GM12878 (cell line): ENCODE measurements around the gene PDE6A. TPM values are rescaled to one million over a fixed set of nuclear protein-coding genes. Genes with fewer than 3 reads are reported as not detected.

ENCODE experiments used
- ATAC-seq: fragments of 200-7000 bp; cut with Tn5 transposase; 3 replicates; pipeline ENCODE4 v1.9.1; 2020; ENCODE audit warnings: mild to moderate bottlenecking, moderate library complexity
- BruUV-seq: library from RNA; stranded (reverse); fragments of 400-500 nt; replicated peaks from 2 replicates; lab custom pipeline; 2021; lab: Mats Ljungman, UMichigan
- CTCF ChIA-PET: fragments of 300-600 bp; sonication (Branson Sonifier 250); formaldehyde crosslinking; extraction: SDS; loops from one replicate; lab custom pipeline; 2021; ENCODE audit warnings: inconsistent platforms; lab: Yijun Ruan, JAX
- POLR2A ChIA-PET: fragments of 350-600 bp; formaldehyde crosslinking; extraction: SDS; loops from one replicate; lab custom pipeline; 2021; ENCODE audit warnings: inconsistent platforms; lab: Charles Lee
- RAD21 ChIA-PET: fragments of 300-600 bp; sonication (Branson Sonifier 250); formaldehyde crosslinking; loops from one replicate; lab custom pipeline; 2023; ENCODE audit warnings: antibody characterized with exemption; ENCODE audit not compliant: unreplicated experiment; lab: Charles Lee
- SMC1A ChIA-PET: fragments of 300-600 bp; sonication (Branson Sonifier 250); formaldehyde crosslinking; loops from one replicate; lab custom pipeline; 2023; ENCODE audit not compliant: unreplicated experiment, uncharacterized antibody; lab: Charles Lee
- DNase-seq: peaks from one replicate; pipeline ENCODE4 v3.0.0-alpha.2; 2011; ENCODE audit warnings: low read depth, low spot score
- FAIRE-seq: peaks from 3 replicates; lab custom pipeline; 2011; peaks lifted over from hg19 to GRCh38; lab: Jason Lieb, UNC
- H2AFZ ChIP-seq: 2 replicates; pipeline ENCODE4 v1.6.0; 2011; ENCODE audit warnings: low read depth, low read length, control low read depth; ENCODE audit not compliant: control insufficient read depth
- H3K27ac ChIP-seq: 2 replicates; pipeline ENCODE4 v1.5.1; 2011; ENCODE audit warnings: control low read depth; ENCODE audit not compliant: control insufficient read depth, insufficient read depth
- H3K27me3 ChIP-seq, 2 experiments: replicated peaks in 1 of 2; 2 replicates each; pipeline versions ENCODE4 v1.6.0 to v1.6.1; 2011; ENCODE audit warnings: low read length in 1 of 2; ENCODE audit not compliant: control insufficient read depth in 2 of 2, insufficient read depth in 2 of 2
- H3K36me3 ChIP-seq, 2 experiments: 2 replicates each; pipeline ENCODE4 v1.5.1; 2011; ENCODE audit warnings: low read length in 1 of 2; ENCODE audit not compliant: control insufficient read depth in 2 of 2, insufficient read depth in 2 of 2
- H3K4me1 ChIP-seq: 2 replicates; pipeline ENCODE4 v1.6.1; 2011; ENCODE audit warnings: mild to moderate bottlenecking, low read length, moderate library complexity, mixed read lengths; ENCODE audit not compliant: control insufficient read depth, insufficient read depth
- H3K4me2 ChIP-seq: 2 replicates; pipeline ENCODE4 v1.6.0; 2011; ENCODE audit warnings: control low read depth; ENCODE audit not compliant: control insufficient read depth, insufficient read depth
- H3K4me3 ChIP-seq: fragments of 200-600 bp; sonication (generic); 2 replicates; pipeline ENCODE4 v1.5.1; 2016
- H3K79me2 ChIP-seq: 2 replicates; pipeline ENCODE4 v1.6.0; 2011; ENCODE audit warnings: low read length; ENCODE audit not compliant: control insufficient read depth, insufficient read depth
- H3K9ac ChIP-seq: 2 replicates; pipeline ENCODE4 v1.8.0; 2011; ENCODE audit warnings: low read length, control low read depth, mixed read lengths; ENCODE audit not compliant: control insufficient read depth, insufficient read depth
- H3K9me3 ChIP-seq: replicated peaks from 3 replicates; pipeline ENCODE4 v1.5.1; 2011; ENCODE audit warnings: mild to moderate bottlenecking, low read length; ENCODE audit not compliant: control insufficient read depth, insufficient read depth
- H4K20me1 ChIP-seq: 2 replicates; pipeline ENCODE4 v1.6.0; 2011; ENCODE audit not compliant: control insufficient read depth, insufficient read depth
- ATF3 ChIP-seq: IDR thresholded peaks from 2 replicates; pipeline ENCODE4 v1.6.1; 2011; ENCODE audit warnings: low read depth, mild to moderate bottlenecking, low read length, moderate library complexity, borderline replicate concordance; ENCODE audit errors: extremely low read depth
- CUX1 ChIP-seq: IDR thresholded peaks from 2 replicates; pipeline ENCODE4 v1.6.1; 2012; ENCODE audit warnings: improper control_type of control experiment, low read depth, low read length; ENCODE audit not compliant: insufficient replicate concordance
- ETV6 ChIP-seq, 2 experiments: fragments of 450-650 bp in 1 of 2; IDR thresholded peaks in 1 of 2; conservative IDR thresholded peaks in 1 of 2; 2 replicates each; pipeline ENCODE4 v1.6.1; 2014; ENCODE audit warnings: antibody characterized with exemption in 1 of 2, borderline replicate concordance in 1 of 2, low read depth in 1 of 2, mild to moderate bottlenecking in 1 of 2, moderate library complexity in 1 of 2
- MAX ChIP-seq: IDR thresholded peaks from 2 replicates; pipeline ENCODE4 v1.6.1; 2012; ENCODE audit warnings: low read depth, low read length, improper control_type of control experiment
- RBBP5 ChIP-seq: fragments of 200-600 bp; sonication (generic); conservative IDR thresholded peaks from 2 replicates; pipeline ENCODE4 v1.6.1; 2016
- RELA ChIP-seq: fragments of 450-650 bp; IDR thresholded peaks from 2 replicates; pipeline ENCODE4 v1.8.0; 2014; ENCODE audit warnings: borderline replicate concordance; ENCODE audit not compliant: partially characterized antibody
- WGBS: methylation state at CpG from one replicate; pipeline ENCODE4 v1.1.6; 2016; ENCODE audit warnings: low lambda C conversion rate; ENCODE audit not compliant: insufficient replicate concordance, insufficient coverage; ENCODE audit errors: missing lambda C conversion rate; 5-methylcytosine and 5-hydroxymethylcytosine counted together
- in situ Hi-C: fragments of 300-500 bp; cut with MboI; formaldehyde crosslinking; loops from 9 replicates; pipeline ENCODE4 v1.14.3; 2018; ENCODE audit warnings: mixed read lengths
- intact Hi-C: fragments of 100-400 bp; cut with micrococcal nuclease; formaldehyde crosslinking; loops from one replicate; pipeline ENCODE4 v1.14.2; 2022; ENCODE audit not compliant: unreplicated experiment
- polyA plus RNA-seq, 11 experiments: library from polyadenylated mRNA; depleted of rRNA in 4 of 11; unstranded in 6 of 11; stranded (reverse) in 5 of 11; fragments of >200 nt; fragmentation: Nextera tagmentation in 4 of 11; fragmentation: Illumina TruSeq in 1 of 11; extraction: Ambion mirVana in 4 of 11; extraction: Trizol in 1 of 11; gene quantifications; 1 replicate in 1 of 11; 2 replicates in 10 of 11; pipeline versions ENCODE4 v1.2.1 to v1.2.3, GENCODE V29; 2011 to 2016; ENCODE audit warnings: inconsistent platforms in 2 of 11, missing spikeins in 2 of 11, low read depth in 1 of 11
- total RNA-seq, 4 experiments: library from RNA; depleted of rRNA in 3 of 4; stranded (reverse); fragments of >200 nt in 3 of 4; fragmentation: Illumina TruSeq in 1 of 4; extraction: Trizol in 1 of 4; gene quantifications; 2 replicates each; pipeline versions ENCODE4 v1.2.1 to v1.2.3, GENCODE V29; 2013 to 2021

The PDE6A gene
- total and polyA plus RNA-seq, 10 of the 15 experiments (the other 5 are each of a cell fraction or from before 2014, with no cell fraction given), result 0.05 to 0.26 TPM; not detected in 8

- ChIA-PET POLR2A (no interaction called here), CTCF (interaction anchor here (1.0 to 23.0 kb wide), 9 partner anchors 11 to 233 kb away, joined by 3 to 462 read pairs (median 45); no protein-coding TSS in a partner anchor)
- H4K20me1 ChIP-seq, result 0 out of 2 replicates have a peak, but pooled peaks cover 3% of the 10 kb centered on the region
- no peak for DNase-seq
- in situ Hi-C loops, result no loop called here
- H3K9ac ChIP-seq, result no peak overlapping the region
- no peak for TF ChIP-seq MAX
- TF ChIP-seq, all 136 proteins: peak for 0
- no TSS peak for BruUV-seq
- Histone ChIP-seq H3K36me3 (peaks cover 0 to 6% of the 10 kb centered on the region in 2 experiments), H3K27me3 (no peaks in the 10 kb centered on the region), H3K27ac (no peak overlapping the region), H3K79me2 (no peaks in the 10 kb centered on the region), H3K4me1 (no peaks in the 10 kb centered on the region), H3K4me2 (no peak overlapping the region), H3K4me3 (no peak overlapping the region), H2AFZ (no peak overlapping the region), H3K9me3 (no peaks in the 10 kb centered on the region)
- ATAC-seq (no peak), FAIRE-seq (no peak)
- RAD21 ChIA-PET, result interaction anchor here (0.8 to 9.1 kb wide), 2 partner anchors 24 to 135 kb away, joined by 4 to 137 read pairs; no protein-coding TSS in a partner anchor
- intact Hi-C loops, result no loop called here
- SMC1A ChIA-PET, result interaction anchor here (1.1 to 6.7 kb wide), 9 partner anchors 10 to 237 kb away, joined by 3 to 81 read pairs (median 5); no protein-coding TSS in a partner anchor
- 86% methylated on average over 4 of the region's 4 CpGs for WGBS
Observed at GRCh38 chr5:149855366-149855765, 89.2 kb downstream of the PDE6A start.

GRCh38 chr5:149854866-149855265, 89.7 kb downstream of the PDE6A start:
- intact Hi-C loops (loop anchor here (5.0 kb wide), 1 partner anchor 137 kb away; no protein-coding TSS in a partner anchor), in situ Hi-C loops (no loop called here)
- no TSS peak for BruUV-seq
- Histone ChIP-seq H3K4me2 (no peak overlapping the region), H4K20me1 (0 out of 2 replicates have a peak, but pooled peaks cover 3% of the 10 kb centered on the region), H3K36me3 (peaks cover 0 to 6% of the 10 kb centered on the region in 2 experiments), H3K4me1 (no peaks in the 10 kb centered on the region), H2AFZ (no peak overlapping the region), H3K9ac (no peak overlapping the region), H3K9me3 (no peaks in the 10 kb centered on the region), H3K27me3 (no peaks in the 10 kb centered on the region), H3K4me3 (no peak overlapping the region), H3K79me2 (no peaks in the 10 kb centered on the region), H3K27ac (no peak overlapping the region)
- DNase-seq (no peak), FAIRE-seq (no peak), ATAC-seq (no peak)
- SMC1A ChIA-PET, result interaction anchor here (1.1 to 6.7 kb wide), 8 partner anchors 11 to 237 kb away, joined by 3 to 81 read pairs (median 20); no protein-coding TSS in a partner anchor
- RAD21 ChIA-PET, result interaction anchor here (0.8 to 9.1 kb wide), 3 partner anchors 23 to 136 kb away, joined by 3 to 137 read pairs (median 4); no protein-coding TSS in a partner anchor
- CTCF ChIA-PET, result interaction anchor here (0.6 to 23.0 kb wide), 12 partner anchors 11 to 435 kb away, joined by 3 to 462 read pairs (median 27); no protein-coding TSS in a partner anchor
- 96% methylated on average over 3 of the region's 3 CpGs for WGBS
- POLR2A ChIA-PET, result no interaction called here
- TF ChIP-seq CUX1 (no peak), RBBP5 (no peak), ETV6 (conservative IDR thresholded peaks at IDR 0.05 in 1 of 2, IDR thresholded peaks at IDR 0.05 in 1 of 2; ENCODE audit: borderline replicate concordance in 1 of 2, low read depth in 1 of 2) (no peak), RELA (no peak), ATF3 (no peak)
